NCI-H187 treated with DMSO at 0.1 percent for 48 hours (cell line): Measurements from ENCODE around the gene MT2A.
"Not testable (repeated sequence)": the region's sequence is repeated elsewhere in the genome, so short reads cannot be mapped to it uniquely, and the experiment has no call there.

Experiments
- DNase-seq: peaks from one replicate; lab custom pipeline; 2025; lab: John Stamatoyannopoulos, UW

Gene MT2A

GRCh38 chr16:56621665-56622445 lies 13.5 kb downstream of the MT2A start:
- DNase-seq = not testable (repeated sequence)

- DNase-seq = not testable (repeated sequence)
Observed at GRCh38 chr16:56623184-56623583, 14.8 kb downstream of the MT2A start.

GRCh38 chr16:56623637-56624036 lies 15.3 kb downstream of the MT2A start:
- DNase-seq = no peak

GRCh38 chr16:56625140-56625942 lies 17.0 kb downstream of the MT2A start, which contains the start of gene MT1E:
Gene MT1E, plus strand, starts transcription at chr16:56625781. Its CDS starts 71 bp downstream, at chr16:56625852.
- DNase-seq = no peak

GRCh38 chr16:56625943-56626654 lies 17.7 kb downstream of the MT2A start:
- DNase-seq = no peak

- no peak for DNase-seq
Observed at GRCh38 chr16:56626685-56627084, 18.3 kb downstream of the MT2A start.

GRCh38 chr16:56628486-56629350 lies 20.3 kb downstream of the MT2A start:
- no peak for DNase-seq

GRCh38 chr16:56629531-56629930 lies 21.1 kb downstream of the MT2A start:
- no peak for DNase-seq

- DNase-seq = no peak
Observed at GRCh38 chr16:56630134-56630533, 21.8 kb downstream of the MT2A start.

GRCh38 chr16:56631197-56631596 lies 22.8 kb downstream of the MT2A start:
- DNase-seq = no peak

- no peak for DNase-seq
Observed at GRCh38 chr16:56631832-56632155, 23.4 kb downstream of the MT2A start.

GRCh38 chr16:56632156-56632847 lies 23.9 kb downstream of the MT2A start, which contains the start of gene MT1M:
Gene MT1M, plus strand, starts transcription at chr16:56632659. Its CDS starts 73 bp downstream, at chr16:56632732.
- DNase-seq = no peak

GRCh38 chr16:56632848-56633365 lies 24.5 kb downstream of the MT2A start:
- DNase-seq = no peak

GRCh38 chr16:56633535-56633934 lies 25.2 kb downstream of the MT2A start:
- no peak for DNase-seq

GRCh38 chr16:56634715-56635440 lies 26.5 kb downstream of the MT2A start:
- DNase-seq = no peak

GRCh38 chr16:56635441-56635967 lies 27.1 kb downstream of the MT2A start:
- DNase-seq = no peak

GRCh38 chr16:56636616-56637413 lies 28.4 kb downstream of the MT2A start:
- no peak for DNase-seq

- no peak for DNase-seq
Observed at GRCh38 chr16:56637814-56638750, 29.7 kb downstream of the MT2A start, which contains the start of gene MT1A. Gene MT1A, plus strand, starts transcription at chr16:56638666. Its CDS starts 73 bp downstream, at chr16:56638739.
